HepG2 (cell line): Measurements from ENCODE around the gene ANG. TPM values are rescaled to one million over a fixed set of nuclear protein-coding genes. Genes with fewer than 3 reads are reported as not detected.

ENCODE experiments used
- ELF3 ChIP-seq: IDR thresholded peaks from 2 replicates; pipeline ENCODE4 v1.6.1; 2016; ENCODE audit warnings: missing genetic modification reagents, missing compliant biosample characterization
- FOXC1 ChIP-seq: sonication (generic); formaldehyde crosslinking; IDR thresholded peaks from 2 replicates; pipeline ENCODE4 v1.8.0; 2022; ENCODE audit warnings: mild to moderate bottlenecking, missing genetic modification reagents, borderline replicate concordance
- MAFG ChIP-seq: sonication (generic); formaldehyde crosslinking; IDR thresholded peaks from 2 replicates; pipeline ENCODE4 v1.5.1; 2020; ENCODE audit warnings: mild to moderate bottlenecking, missing genetic modification reagents
- NFKB2 ChIP-seq: sonication (generic); formaldehyde crosslinking; IDR thresholded peaks from 2 replicates; pipeline ENCODE4 v1.4.0; 2020; ENCODE audit warnings: missing genetic modification reagents, borderline replicate concordance
- PAWR ChIP-seq: sonication (generic); formaldehyde crosslinking; IDR thresholded peaks from 2 replicates; pipeline ENCODE4 v1.4.0; 2020; ENCODE audit warnings: missing genetic modification reagents, mild to moderate bottlenecking, borderline replicate concordance
- ZC3H13 ChIP-seq: sonication (generic); formaldehyde crosslinking; IDR thresholded peaks from 2 replicates; pipeline ENCODE4 v1.8.1; 2023; ENCODE audit warnings: mild to moderate bottlenecking, missing genetic modification reagents, moderate library complexity
- ZNF232 ChIP-seq: sonication (generic); formaldehyde crosslinking; IDR thresholded peaks from 2 replicates; pipeline ENCODE4 v1.4.0; 2020; ENCODE audit warnings: missing genetic modification reagents, borderline replicate concordance
- ZNF781 ChIP-seq: sonication (generic); formaldehyde crosslinking; IDR thresholded peaks from 2 replicates; pipeline ENCODE4 v1.5.1; 2020; ENCODE audit warnings: borderline replicate concordance, mild to moderate bottlenecking, missing genetic modification reagents; ENCODE audit errors: not compliant biosample characterization
- ZSCAN31 ChIP-seq: sonication (generic); formaldehyde crosslinking; IDR thresholded peaks from 2 replicates; pipeline ENCODE4 v1.5.0; 2020; ENCODE audit warnings: low read depth, mild to moderate bottlenecking, missing genetic modification reagents
- polyA plus RNA-seq, 8 experiments: library from polyadenylated mRNA; depleted of rRNA in 3 of 8; stranded (reverse) in 7 of 8; unstranded in 1 of 8; fragments of >200 nt; fragmentation: Illumina TruSeq in 4 of 8; extraction: Trizol in 4 of 8; gene quantifications; 2 replicates each; pipeline versions ENCODE4 v1.2.1 to v1.2.3, GENCODE V29; 2011 to 2016; ENCODE audit warnings: low read depth in 4 of 8, missing spikeins in 1 of 8, mixed read lengths in 1 of 8; ENCODE audit not compliant: insufficient read depth in 1 of 8
- total RNA-seq, 5 experiments: library from RNA; depleted of rRNA; stranded (reverse); fragments of >200 nt; fragmentation: Illumina TruSeq; extraction: Trizol; gene quantifications; 2 replicates each; pipeline ENCODE4 v1.2.3, GENCODE V29; 2016; ENCODE audit warnings: low read depth in 1 of 5
- TF ChIP-seq, protein P1 (sequence below): sonication (generic); formaldehyde crosslinking; IDR thresholded peaks from 2 replicates; pipeline ENCODE4 v1.5.0; 2020; ENCODE audit warnings: missing genetic modification reagents
- TF ChIP-seq, protein P2 (sequence below): sonication (generic); formaldehyde crosslinking; IDR thresholded peaks from 2 replicates; pipeline ENCODE4 v1.5.1; 2020; ENCODE audit warnings: missing genetic modification reagents, mild to moderate bottlenecking, borderline replicate concordance
- TF ChIP-seq, protein P3 (sequence below), 2 experiments: sonication (generic) in 1 of 2; formaldehyde crosslinking in 1 of 2; IDR thresholded peaks; 2 replicates each; pipeline versions ENCODE4 v1.4.0 to v1.6.1; 2016 to 2020; ENCODE audit warnings: borderline replicate concordance in 1 of 2, low read depth in 1 of 2, mild to moderate bottlenecking in 1 of 2, missing genetic modification reagents in 1 of 2
- TF ChIP-seq, protein P4 (sequence below): IDR thresholded peaks from 2 replicates; pipeline ENCODE4 v1.6.1; 2018; ENCODE audit warnings: missing genetic modification reagents
- TF ChIP-seq, protein P5 (sequence below): sonication (generic); formaldehyde crosslinking; IDR thresholded peaks from 2 replicates; pipeline ENCODE4 v1.5.0; 2020; ENCODE audit warnings: missing genetic modification reagents
- TF ChIP-seq, protein P6 (sequence below): sonication (generic); formaldehyde crosslinking; IDR thresholded peaks from 2 replicates; pipeline ENCODE4 v1.4.0; 2020; ENCODE audit warnings: missing genetic modification reagents, borderline replicate concordance

The ANG gene
- total and polyA plus RNA-seq, 2 of the 13 experiments (the other 11 are each of a cell fraction or from before 2014, with no cell fraction given): 83.6 to 401 TPM

DNA sequence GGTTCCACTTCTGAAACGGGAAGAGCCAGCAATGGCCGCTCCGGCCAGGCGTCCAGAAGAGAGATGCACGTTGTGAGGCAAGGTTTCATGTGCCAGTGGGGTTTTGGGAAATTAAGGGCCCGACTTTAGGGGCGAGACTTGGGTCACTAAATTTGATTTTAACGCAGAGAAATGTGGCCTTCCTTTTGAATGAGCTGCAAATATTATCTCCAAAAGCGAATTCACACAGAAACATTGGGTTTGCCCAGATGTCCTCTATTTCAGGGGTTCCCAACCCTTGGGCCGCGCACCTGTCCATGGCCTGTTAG, 6.5 kb upstream of the ANG start (continued):
- TF ChIP-seq, protein P1, sequence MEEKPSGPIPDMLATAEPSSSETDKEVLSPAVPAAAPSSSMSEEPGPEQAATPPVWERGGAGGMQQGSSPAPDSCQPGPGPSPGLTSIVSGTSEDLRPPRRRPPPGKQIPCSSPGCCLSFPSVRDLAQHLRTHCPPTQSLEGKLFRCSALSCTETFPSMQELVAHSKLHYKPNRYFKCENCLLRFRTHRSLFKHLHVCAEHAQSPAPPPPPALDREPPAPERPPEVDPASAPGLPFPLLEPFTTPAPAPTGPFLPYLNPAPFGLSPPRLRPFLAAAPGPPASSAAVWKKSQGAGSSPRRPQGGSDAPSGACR (CRISPR knock-in tag): 0 out of 2 replicates have a peak, but pooled peaks have one; percentile 39
- 0 out of 2 replicates have a peak, but pooled peaks have one; percentile 17 for TF ChIP-seq ZNF232 (CRISPR knock-in tag)
- no peak for TF ChIP-seq MAFG (CRISPR knock-in tag)
- no peak for TF ChIP-seq FOXC1 (CRISPR knock-in tag)
- TF ChIP-seq ZSCAN31: 0 out of 2 replicates have a peak, but pooled peaks have one; percentile 6
- TF ChIP-seq ZC3H13 (CRISPR knock-in tag): no peak
- TF ChIP-seq, protein P2, sequence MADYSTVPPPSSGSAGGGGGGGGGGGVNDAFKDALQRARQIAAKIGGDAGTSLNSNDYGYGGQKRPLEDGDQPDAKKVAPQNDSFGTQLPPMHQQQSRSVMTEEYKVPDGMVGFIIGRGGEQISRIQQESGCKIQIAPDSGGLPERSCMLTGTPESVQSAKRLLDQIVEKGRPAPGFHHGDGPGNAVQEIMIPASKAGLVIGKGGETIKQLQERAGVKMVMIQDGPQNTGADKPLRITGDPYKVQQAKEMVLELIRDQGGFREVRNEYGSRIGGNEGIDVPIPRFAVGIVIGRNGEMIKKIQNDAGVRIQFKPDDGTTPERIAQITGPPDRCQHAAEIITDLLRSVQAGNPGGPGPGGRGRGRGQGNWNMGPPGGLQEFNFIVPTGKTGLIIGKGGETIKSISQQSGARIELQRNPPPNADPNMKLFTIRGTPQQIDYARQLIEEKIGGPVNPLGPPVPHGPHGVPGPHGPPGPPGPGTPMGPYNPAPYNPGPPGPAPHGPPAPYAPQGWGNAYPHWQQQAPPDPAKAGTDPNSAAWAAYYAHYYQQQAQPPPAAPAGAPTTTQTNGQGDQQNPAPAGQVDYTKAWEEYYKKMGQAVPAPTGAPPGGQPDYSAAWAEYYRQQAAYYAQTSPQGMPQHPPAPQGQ (CRISPR knock-in tag): no peak
- TF ChIP-seq, protein P3, sequence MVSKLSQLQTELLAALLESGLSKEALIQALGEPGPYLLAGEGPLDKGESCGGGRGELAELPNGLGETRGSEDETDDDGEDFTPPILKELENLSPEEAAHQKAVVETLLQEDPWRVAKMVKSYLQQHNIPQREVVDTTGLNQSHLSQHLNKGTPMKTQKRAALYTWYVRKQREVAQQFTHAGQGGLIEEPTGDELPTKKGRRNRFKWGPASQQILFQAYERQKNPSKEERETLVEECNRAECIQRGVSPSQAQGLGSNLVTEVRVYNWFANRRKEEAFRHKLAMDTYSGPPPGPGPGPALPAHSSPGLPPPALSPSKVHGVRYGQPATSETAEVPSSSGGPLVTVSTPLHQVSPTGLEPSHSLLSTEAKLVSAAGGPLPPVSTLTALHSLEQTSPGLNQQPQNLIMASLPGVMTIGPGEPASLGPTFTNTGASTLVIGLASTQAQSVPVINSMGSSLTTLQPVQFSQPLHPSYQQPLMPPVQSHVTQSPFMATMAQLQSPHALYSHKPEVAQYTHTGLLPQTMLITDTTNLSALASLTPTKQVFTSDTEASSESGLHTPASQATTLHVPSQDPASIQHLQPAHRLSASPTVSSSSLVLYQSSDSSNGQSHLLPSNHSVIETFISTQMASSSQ (IDR thresholded peaks at IDR 0.05; ENCODE audit: low read depth): no peak
- TF ChIP-seq, protein P3 (CRISPR knock-in tag; IDR thresholded peaks at IDR 0.05; ENCODE audit: borderline replicate concordance): no peak
- 0 out of 2 replicates have a peak, but pooled peaks have one; percentile 81 for TF ChIP-seq PAWR (CRISPR knock-in tag)
- TF ChIP-seq, protein P4, sequence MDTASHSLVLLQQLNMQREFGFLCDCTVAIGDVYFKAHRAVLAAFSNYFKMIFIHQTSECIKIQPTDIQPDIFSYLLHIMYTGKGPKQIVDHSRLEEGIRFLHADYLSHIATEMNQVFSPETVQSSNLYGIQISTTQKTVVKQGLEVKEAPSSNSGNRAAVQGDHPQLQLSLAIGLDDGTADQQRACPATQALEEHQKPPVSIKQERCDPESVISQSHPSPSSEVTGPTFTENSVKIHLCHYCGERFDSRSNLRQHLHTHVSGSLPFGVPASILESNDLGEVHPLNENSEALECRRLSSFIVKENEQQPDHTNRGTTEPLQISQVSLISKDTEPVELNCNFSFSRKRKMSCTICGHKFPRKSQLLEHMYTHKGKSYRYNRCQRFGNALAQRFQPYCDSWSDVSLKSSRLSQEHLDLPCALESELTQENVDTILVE (CRISPR knock-in tag): no peak
- no peak for TF ChIP-seq ELF3
- no peak for TF ChIP-seq ZNF781 (CRISPR knock-in tag)
- TF ChIP-seq, protein P5, sequence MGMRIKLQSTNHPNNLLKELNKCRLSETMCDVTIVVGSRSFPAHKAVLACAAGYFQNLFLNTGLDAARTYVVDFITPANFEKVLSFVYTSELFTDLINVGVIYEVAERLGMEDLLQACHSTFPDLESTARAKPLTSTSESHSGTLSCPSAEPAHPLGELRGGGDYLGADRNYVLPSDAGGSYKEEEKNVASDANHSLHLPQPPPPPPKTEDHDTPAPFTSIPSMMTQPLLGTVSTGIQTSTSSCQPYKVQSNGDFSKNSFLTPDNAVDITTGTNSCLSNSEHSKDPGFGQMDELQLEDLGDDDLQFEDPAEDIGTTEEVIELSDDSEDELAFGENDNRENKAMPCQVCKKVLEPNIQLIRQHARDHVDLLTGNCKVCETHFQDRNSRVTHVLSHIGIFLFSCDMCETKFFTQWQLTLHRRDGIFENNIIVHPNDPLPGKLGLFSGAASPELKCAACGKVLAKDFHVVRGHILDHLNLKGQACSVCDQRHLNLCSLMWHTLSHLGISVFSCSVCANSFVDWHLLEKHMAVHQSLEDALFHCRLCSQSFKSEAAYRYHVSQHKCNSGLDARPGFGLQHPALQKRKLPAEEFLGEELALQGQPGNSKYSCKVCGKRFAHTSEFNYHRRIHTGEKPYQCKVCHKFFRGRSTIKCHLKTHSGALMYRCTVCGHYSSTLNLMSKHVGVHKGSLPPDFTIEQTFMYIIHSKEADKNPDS: peak; percentile 62; the same call in 1 of the 2 replicates
- TF ChIP-seq, protein P6, sequence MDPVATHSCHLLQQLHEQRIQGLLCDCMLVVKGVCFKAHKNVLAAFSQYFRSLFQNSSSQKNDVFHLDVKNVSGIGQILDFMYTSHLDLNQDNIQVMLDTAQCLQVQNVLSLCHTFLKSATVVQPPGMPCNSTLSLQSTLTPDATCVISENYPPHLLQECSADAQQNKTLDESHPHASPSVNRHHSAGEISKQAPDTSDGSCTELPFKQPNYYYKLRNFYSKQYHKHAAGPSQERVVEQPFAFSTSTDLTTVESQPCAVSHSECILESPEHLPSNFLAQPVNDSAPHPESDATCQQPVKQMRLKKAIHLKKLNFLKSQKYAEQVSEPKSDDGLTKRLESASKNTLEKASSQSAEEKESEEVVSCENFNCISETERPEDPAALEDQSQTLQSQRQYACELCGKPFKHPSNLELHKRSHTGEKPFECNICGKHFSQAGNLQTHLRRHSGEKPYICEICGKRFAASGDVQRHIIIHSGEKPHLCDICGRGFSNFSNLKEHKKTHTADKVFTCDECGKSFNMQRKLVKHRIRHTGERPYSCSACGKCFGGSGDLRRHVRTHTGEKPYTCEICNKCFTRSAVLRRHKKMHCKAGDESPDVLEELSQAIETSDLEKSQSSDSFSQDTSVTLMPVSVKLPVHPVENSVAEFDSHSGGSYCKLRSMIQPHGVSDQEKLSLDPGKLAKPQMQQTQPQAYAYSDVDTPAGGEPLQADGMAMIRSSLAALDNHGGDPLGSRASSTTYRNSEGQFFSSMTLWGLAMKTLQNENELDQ (CRISPR knock-in tag): no peak
- TF ChIP-seq NFKB2 (CRISPR knock-in tag): 0 out of 2 replicates have a peak, but pooled peaks have one; percentile 3
